OCI-LY7 (cell line): Measurements from ENCODE around the gene SLC25A30. TPM values are rescaled to one million over a fixed set of nuclear protein-coding genes. Genes with fewer than 3 reads are reported as not detected.
A peak's percentile ranks its signal among the peaks of the same experiment; 100 is the strongest.

Experiments used
- BruUV-seq: library from RNA; stranded (reverse); fragments of 400-500 nt; replicated peaks from 2 replicates; lab custom pipeline; 2021; lab: Mats Ljungman, UMichigan
- CTCF ChIA-PET: fragments of 300-600 bp; sonication (Branson Sonifier 250); formaldehyde crosslinking; loops from one replicate; lab custom pipeline; 2022; ENCODE audit warnings: antibody characterized with exemption; ENCODE audit not compliant: unreplicated experiment; lab: Charles Lee
- POLR2A ChIA-PET: fragments of 300-600 bp; sonication (Branson Sonifier 250); formaldehyde crosslinking; loops from one replicate; lab custom pipeline; 2022; ENCODE audit warnings: antibody characterized with exemption; lab: Charles Lee
- DNase-seq: peaks from one replicate; pipeline ENCODE4 v3.0.0-alpha.2; 2015; ENCODE audit warnings: low spot score
- H2AFZ ChIP-seq: fragments of 200-600 bp; sonication (generic), shearing (Covaris generic); 2 replicates; pipeline ENCODE4 v1.6.1; 2014; ENCODE audit warnings: mild to moderate bottlenecking, antibody characterized with exemption, low read length, moderate library complexity
- H3K27ac ChIP-seq: fragments of 200-600 bp; sonication (generic); 2 replicates; pipeline ENCODE4 v1.5.1; 2014; ENCODE audit warnings: mixed run types, low read depth, mild to moderate bottlenecking, moderate library complexity, low read length, inconsistent platforms; ENCODE audit not compliant: poor library complexity, severe bottlenecking
- H3K36me3 ChIP-seq: fragments of 200-600 bp; sonication (generic); 2 replicates; pipeline ENCODE4 v1.6.1; 2014; ENCODE audit warnings: mild to moderate bottlenecking, antibody characterized with exemption, low read length, moderate library complexity, mixed read lengths; ENCODE audit not compliant: insufficient read depth
- H3K4me1 ChIP-seq: fragments of 200-600 bp; sonication (generic); 2 replicates; pipeline ENCODE4 v1.5.1; 2014; ENCODE audit warnings: mild to moderate bottlenecking, low read length; ENCODE audit not compliant: insufficient read depth, poor library complexity, severe bottlenecking
- H3K4me2 ChIP-seq: fragments of 200-600 bp; sonication (generic); 2 replicates; pipeline ENCODE4 v1.6.1; 2014; ENCODE audit warnings: mild to moderate bottlenecking, low read length
- H3K4me3 ChIP-seq: fragments of 200-600 bp; sonication (generic); 2 replicates; pipeline ENCODE4 v1.5.1; 2014; ENCODE audit warnings: mild to moderate bottlenecking, low read depth, low read length; ENCODE audit not compliant: poor library complexity, severe bottlenecking
- H3K79me2 ChIP-seq: fragments of 200-600 bp; sonication (generic); 2 replicates; pipeline ENCODE4 v1.6.1; 2016; ENCODE audit warnings: low read depth, mild to moderate bottlenecking, low read length, moderate library complexity, mixed read lengths; ENCODE audit not compliant: insufficient read depth
- H3K9me2 ChIP-seq: fragments of 200-600 bp; sonication (generic); 2 replicates; pipeline ENCODE4 v1.6.1; 2016; ENCODE audit warnings: mild to moderate bottlenecking, low read length, mixed read lengths; ENCODE audit not compliant: insufficient read depth
- H3K9me3 ChIP-seq: fragments of 200-600 bp; sonication (generic); 2 replicates; pipeline ENCODE4 v1.6.1; 2014; ENCODE audit warnings: mild to moderate bottlenecking, mixed run types, low read length, mixed read lengths
- H4K20me1 ChIP-seq: fragments of 200-600 bp; sonication (generic); 2 replicates; pipeline ENCODE4 v1.6.1; 2014; ENCODE audit warnings: mild to moderate bottlenecking, antibody characterized with exemption, low read length, moderate library complexity, mixed read lengths; ENCODE audit not compliant: insufficient read depth
- EZH2phosphoT487 ChIP-seq: fragments of 200-600 bp; sonication (generic); IDR thresholded peaks from 2 replicates; pipeline ENCODE4 v1.6.1; 2018; ENCODE audit warnings: low read depth, borderline replicate concordance, mild to moderate bottlenecking, mixed run types, antibody characterized with exemption, low read length, moderate library complexity, mixed read lengths
- intact Hi-C: fragments of 100-400 bp; cut with micrococcal nuclease; formaldehyde crosslinking; loops from one replicate; pipeline ENCODE4 v1.10.0; 2022; ENCODE audit not compliant: unreplicated experiment
- total RNA-seq, 2 experiments: library from RNA; depleted of rRNA in 1 of 2; stranded (reverse); fragments of >200 nt in 1 of 2; shearing (Covaris generic) in 1 of 2; gene quantifications; 2 replicates each; pipeline ENCODE4 v1.2.3, GENCODE V29; 2014 to 2022
- TF ChIP-seq, protein P1 (sequence below): fragments of 200-600 bp; sonication (generic); conservative IDR thresholded peaks from 2 replicates; pipeline ENCODE4 v1.5.1; 2014; ENCODE audit warnings: mild to moderate bottlenecking, antibody characterized with exemption, low read length, moderate library complexity, mixed read lengths

SLC25A30 gene
- total RNA-seq, 2 experiments from 2014 or later, result 0.78 to 1.5 TPM

GRCh38 chr13:45370922-45371406 lies 47.2 kb downstream of the SLC25A30 start:
- ChIA-PET POLR2A (interaction anchor here (1.0 kb wide), 1 partner anchor 29 kb away, joined by 3 read pairs; no protein-coding TSS in a partner anchor), CTCF (interaction anchor here (1.1 kb wide), 1 partner anchor 18 kb away, joined by 3 read pairs; no protein-coding TSS in a partner anchor)
- no peaks in the 10 kb centered on the region for H3K9me3 ChIP-seq
- no peak overlapping the region for H3K4me2 ChIP-seq
- no peaks in the 10 kb centered on the region for H3K36me3 ChIP-seq
- H4K20me1 ChIP-seq, result no peaks in the 10 kb centered on the region
- peaks cover 18% of the 10 kb centered on the region for H3K4me1 ChIP-seq
- no peak overlapping the region for H3K27ac ChIP-seq
- H3K4me3 ChIP-seq, result no peak overlapping the region
- no peak for TF ChIP-seq EZH2phosphoT487
- TF ChIP-seq, protein P1, sequence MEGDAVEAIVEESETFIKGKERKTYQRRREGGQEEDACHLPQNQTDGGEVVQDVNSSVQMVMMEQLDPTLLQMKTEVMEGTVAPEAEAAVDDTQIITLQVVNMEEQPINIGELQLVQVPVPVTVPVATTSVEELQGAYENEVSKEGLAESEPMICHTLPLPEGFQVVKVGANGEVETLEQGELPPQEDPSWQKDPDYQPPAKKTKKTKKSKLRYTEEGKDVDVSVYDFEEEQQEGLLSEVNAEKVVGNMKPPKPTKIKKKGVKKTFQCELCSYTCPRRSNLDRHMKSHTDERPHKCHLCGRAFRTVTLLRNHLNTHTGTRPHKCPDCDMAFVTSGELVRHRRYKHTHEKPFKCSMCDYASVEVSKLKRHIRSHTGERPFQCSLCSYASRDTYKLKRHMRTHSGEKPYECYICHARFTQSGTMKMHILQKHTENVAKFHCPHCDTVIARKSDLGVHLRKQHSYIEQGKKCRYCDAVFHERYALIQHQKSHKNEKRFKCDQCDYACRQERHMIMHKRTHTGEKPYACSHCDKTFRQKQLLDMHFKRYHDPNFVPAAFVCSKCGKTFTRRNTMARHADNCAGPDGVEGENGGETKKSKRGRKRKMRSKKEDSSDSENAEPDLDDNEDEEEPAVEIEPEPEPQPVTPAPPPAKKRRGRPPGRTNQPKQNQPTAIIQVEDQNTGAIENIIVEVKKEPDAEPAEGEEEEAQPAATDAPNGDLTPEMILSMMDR, result peak; percentile 85
- H3K79me2 ChIP-seq, result no peaks in the 10 kb centered on the region
- intact Hi-C loops, result no loop called here
- H3K9me2 ChIP-seq, result no peaks in the 10 kb centered on the region
- DNase-seq, result peak; percentile 19
- H2AFZ ChIP-seq, result no peak overlapping the region
- BruUV-seq, result no TSS peak

GRCh38 chr13:45369116-45369515 lies 49.1 kb downstream of the SLC25A30 start:
- BruUV-seq, result no TSS peak
- no peak overlapping the region for H2AFZ ChIP-seq
- H3K4me2 ChIP-seq, result no peak overlapping the region
- no peak overlapping the region for H3K4me3 ChIP-seq
- H3K9me3 ChIP-seq, result peaks cover under 1% of the 10 kb centered on the region; the same call in 1 of the 2 replicates
- TF ChIP-seq, protein P1, result no peak
- no peak for TF ChIP-seq EZH2phosphoT487
- ChIA-PET POLR2A (no interaction called here), CTCF (no interaction called here)
- intact Hi-C loops, result no loop called here
- no peaks in the 10 kb centered on the region for H4K20me1 ChIP-seq
- no peaks in the 10 kb centered on the region for H3K9me2 ChIP-seq
- DNase-seq, result no peak
- H3K36me3 ChIP-seq, result peaks cover 1% of the 10 kb centered on the region; the same call in 1 of the 2 replicates
- no peaks in the 10 kb centered on the region for H3K79me2 ChIP-seq
- H3K27ac ChIP-seq, result no peak overlapping the region
- peaks cover 18% of the 10 kb centered on the region for H3K4me1 ChIP-seq

- no peak for TF ChIP-seq EZH2phosphoT487
- TF ChIP-seq, protein P1, result no peak
- Histone ChIP-seq H3K36me3 (peaks cover 6% of the 10 kb centered on the region; the same call in 1 of the 2 replicates), H3K4me3 (no peak overlapping the region), H3K79me2 (no peaks in the 10 kb centered on the region), H3K9me2 (no peaks in the 10 kb centered on the region), H3K27ac (no peak overlapping the region), H4K20me1 (no peaks in the 10 kb centered on the region), H3K9me3 (peaks cover 6% of the 10 kb centered on the region), H3K4me2 (no peak overlapping the region), H3K4me1 (peaks cover 18% of the 10 kb centered on the region), H2AFZ (no peak overlapping the region)
- CTCF ChIA-PET, result no interaction called here
- no TSS peak for BruUV-seq
- POLR2A ChIA-PET, result no interaction called here
- DNase-seq, result no peak
- intact Hi-C loops, result no loop called here
These were observed 49.6 kb downstream of the SLC25A30 start for GRCh38 chr13:45368571-45368970.
